RKO (cell line): ENCODE results near the gene TSEN54.
"Not testable (repeated sequence)": the region's sequence is repeated elsewhere in the genome, so short reads cannot be mapped to it uniquely, and the experiment has no call there.

Experiments
- DNase-seq: peaks from one replicate; pipeline ENCODE4 v3.0.0-alpha.2; 2016; ENCODE audit warnings: low spot score

Gene TSEN54

DNA sequence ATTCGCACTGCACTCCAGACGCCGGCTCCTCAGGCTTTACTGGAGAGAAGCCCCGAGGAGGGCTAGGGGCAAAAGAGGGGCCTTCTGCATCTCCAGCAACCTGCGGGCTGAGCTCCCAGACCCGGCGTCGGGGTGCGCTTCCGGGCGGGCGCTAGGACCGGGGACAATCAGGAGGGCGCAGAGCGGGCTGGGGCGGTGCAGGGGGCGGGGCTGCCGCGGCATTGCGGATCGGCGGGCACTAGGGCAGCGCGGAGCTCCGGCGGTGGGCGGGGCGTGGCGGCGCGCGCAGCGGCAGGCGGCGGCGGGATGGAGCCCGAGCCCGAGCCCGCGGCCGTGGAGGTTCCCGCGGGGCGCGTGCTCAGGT is at the start of gene TSEN54:
Gene TSEN54 (plus strand): TSS at position 274 of the 364 bp plus-strand sequence. CDS start 33 bp downstream, at position 307.
- peak; percentile 90 for DNase-seq

DNA sequence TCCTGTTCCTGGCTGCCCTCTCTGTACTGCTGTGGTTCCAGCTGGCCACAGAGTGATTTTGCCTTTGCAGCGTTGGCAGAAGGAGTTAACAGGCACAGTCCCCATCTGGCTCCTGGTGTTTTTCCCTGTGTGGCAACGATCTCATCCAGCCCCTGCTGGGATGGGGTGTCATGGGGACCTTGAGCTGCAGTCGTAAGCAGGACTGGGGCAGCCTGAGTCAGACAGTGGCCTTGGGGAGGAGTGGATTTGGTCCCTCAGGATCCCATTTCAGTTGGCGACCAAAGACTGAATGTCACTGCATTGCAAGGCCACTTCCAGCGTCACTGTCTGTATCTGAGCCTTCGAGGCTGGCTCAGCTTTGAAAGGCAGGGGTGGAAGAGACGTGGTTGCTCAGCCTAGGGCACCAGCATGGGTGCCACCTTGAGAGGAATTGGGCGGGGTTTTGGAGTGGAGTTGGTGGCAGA is 48.0 kb upstream of the TSEN54 start:
- DNase-seq, result no peak

DNA sequence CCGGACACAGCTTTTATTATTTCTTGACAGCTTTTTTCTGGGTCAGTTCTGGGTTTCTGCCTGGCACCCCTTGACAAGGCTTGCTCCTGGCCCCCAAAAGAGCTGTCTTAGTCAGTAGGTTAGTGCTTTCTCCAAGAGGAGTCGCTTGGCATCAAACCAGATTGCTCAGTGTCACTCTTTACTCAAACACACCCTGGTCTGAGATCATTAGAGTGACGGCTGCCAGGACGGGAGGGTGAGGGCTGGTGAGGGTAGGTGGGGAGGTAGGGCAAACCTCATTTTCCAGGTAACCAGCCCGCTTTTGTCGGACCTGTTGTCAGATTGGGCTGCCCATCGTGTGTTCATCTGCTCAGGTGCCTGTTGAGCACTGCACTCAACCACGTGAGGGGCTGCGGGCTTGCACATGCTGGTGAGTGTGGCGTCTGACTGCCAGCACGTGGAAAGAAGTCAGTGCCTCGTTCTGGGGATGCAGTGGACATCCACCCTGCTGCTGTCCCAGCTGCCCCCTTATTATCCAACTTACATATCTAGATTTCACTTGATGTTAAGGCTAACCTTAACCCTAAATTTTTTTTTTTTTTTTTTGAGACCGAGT is 47.5 kb upstream of the TSEN54 start:
- DNase-seq, result no peak

DNA sequence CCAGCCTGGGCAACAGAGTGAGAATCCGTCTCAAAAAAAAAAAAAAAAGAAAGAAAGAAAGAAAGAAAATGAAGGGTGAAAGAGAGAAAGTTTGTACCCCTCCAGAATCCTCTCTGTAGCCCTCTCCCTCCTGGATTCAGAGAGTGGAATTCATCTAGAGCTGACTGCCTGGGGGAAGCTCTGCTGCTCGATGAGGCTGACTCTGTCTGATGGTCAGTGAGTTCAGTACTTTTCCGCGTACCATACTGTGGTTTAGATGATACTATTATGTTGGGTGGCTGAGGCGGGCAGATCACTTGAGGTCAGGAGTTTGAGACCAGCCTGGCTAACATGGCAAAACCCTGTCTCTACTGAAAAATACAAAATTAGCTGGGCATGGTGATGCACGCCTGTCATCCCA is 45.1 kb upstream of the TSEN54 start:
- DNase-seq, result no peak

DNA sequence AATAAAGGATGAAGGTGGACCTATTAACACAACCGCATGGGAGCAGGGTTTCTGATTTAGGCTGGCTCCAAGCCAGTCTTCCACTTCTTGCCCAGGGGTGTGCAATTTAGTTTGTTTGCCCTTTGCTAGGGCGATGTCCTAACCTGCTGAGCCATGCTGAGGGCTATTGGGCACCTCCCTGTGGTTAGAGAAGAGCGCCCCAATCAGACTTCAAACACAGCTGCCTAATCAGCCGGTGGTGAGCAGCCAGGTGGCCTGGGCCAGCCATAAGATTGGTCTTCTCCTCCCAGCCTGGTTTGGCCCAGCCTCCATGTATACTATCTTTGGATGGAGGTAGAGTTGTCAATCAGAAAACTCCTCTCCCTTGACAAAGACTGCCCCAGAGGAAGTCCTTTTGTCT is 44.2 kb upstream of the TSEN54 start:
- DNase-seq, result no peak

DNA sequence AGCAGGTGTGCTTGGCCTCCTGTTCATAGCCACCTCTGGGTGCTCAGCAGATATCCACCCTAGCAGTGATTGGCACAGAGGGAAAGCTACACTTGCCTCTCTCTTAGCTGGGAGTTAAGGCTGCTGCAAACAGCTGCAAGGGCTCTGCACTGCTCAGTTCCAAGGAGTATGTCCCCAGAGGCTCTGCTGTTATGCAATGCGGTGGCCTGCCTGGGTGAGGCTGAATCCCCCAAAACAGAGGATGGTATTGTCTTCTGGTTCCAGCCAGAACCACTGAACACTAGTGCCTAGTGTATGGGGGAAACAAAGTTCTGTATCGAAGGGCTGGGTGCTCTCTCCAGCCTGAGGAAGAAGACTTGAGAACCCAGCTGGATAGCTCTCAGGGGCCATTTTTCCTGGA is 43.1 kb upstream of the TSEN54 start:
- DNase-seq, result no peak

DNA sequence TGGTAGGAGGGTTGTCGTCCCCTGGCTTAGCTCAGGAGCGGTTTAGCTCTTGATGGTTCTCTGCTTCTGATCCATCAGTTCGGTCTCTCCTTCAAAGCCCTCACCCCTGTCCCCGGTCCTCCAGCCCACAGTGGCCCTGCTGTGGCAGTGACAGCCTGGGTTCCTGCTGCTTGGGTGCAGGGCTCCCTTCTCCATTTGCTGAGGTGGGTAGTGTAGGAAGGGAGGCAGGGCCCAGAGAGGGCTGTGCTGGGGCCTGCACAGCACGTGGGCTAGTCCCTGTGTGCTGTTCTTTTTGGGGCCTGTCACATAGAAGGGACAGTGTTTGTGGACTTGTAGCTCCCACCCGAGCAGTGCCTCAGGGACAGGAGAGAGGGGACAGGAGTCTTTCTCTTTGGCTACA is 41.6 kb upstream of the TSEN54 start:
- no peak for DNase-seq

DNA sequence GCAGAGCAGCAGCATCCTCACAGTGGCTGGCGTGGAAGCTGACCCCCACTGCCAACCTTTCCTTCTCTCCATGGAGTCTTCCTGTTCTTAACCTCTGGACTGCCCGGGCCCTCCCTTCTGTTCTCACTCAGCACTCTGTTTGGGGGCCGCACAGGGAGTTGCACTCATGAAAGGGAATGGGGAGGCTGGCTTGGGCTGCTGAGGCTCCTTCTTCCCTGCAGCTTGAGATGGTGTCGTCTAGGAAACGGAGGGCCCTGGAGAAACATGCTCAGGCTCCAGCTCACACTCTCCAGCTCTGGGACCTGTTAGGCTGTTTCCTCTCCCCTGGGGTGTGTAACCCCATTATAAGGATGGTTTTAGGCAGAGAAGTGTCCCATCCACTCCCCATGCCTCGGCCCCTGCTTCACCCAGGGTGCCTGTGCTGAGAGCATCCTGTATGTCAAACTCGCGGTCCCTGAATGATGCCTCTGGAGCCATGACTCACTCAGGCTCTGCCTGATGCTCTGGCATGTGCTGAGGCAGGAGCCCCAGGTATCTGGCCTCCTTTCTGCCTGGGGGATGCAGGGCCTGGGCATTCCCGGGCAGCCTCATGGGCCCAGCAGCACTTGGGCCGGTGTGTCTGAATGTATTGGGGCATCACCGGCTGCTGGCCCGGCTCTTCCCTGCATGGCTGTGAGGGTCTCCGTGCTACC is 41.0 kb upstream of the TSEN54 start:
- no peak for DNase-seq

DNA sequence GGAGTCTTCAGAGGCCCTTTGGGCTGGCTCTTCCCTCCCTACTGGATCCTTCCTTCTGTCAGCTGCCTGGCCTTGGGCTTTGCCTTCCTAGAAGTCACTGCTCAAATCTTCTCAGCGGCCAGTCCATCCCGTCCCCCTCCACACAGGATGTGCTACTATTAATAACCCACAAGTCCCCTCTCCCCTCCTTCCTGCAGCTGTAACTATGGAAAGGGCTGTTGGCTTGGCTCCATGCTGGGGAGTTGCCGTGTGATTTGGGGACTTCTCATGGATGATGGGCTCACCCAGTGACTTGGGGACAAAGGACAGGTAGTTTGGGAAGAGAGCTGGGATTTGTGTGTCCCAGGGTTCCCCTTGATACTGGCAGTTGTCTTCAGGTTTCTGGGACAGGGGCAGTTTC is 40.5 kb upstream of the TSEN54 start:
- no peak for DNase-seq

DNA sequence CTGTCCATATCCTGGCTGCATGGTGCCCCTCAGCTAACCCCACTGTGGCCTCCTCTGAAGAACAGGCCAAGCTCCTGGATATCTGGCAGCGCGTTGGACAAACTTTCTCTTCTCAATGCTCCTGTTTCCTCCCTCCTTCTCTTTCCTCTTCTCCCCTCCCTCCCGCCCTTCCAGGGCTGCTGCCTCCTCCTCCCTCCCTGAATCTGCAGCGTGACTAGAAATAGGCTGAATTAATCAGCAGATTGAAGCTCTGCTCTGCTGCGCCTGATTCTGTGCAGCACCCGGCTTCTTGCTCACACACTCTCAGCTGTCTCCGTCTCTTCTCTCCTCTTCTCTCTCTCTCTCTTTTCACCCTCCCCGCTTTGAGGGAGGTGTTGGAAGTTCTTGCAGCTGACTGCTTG is 40.1 kb upstream of the TSEN54 start:
- no peak for DNase-seq

DNA sequence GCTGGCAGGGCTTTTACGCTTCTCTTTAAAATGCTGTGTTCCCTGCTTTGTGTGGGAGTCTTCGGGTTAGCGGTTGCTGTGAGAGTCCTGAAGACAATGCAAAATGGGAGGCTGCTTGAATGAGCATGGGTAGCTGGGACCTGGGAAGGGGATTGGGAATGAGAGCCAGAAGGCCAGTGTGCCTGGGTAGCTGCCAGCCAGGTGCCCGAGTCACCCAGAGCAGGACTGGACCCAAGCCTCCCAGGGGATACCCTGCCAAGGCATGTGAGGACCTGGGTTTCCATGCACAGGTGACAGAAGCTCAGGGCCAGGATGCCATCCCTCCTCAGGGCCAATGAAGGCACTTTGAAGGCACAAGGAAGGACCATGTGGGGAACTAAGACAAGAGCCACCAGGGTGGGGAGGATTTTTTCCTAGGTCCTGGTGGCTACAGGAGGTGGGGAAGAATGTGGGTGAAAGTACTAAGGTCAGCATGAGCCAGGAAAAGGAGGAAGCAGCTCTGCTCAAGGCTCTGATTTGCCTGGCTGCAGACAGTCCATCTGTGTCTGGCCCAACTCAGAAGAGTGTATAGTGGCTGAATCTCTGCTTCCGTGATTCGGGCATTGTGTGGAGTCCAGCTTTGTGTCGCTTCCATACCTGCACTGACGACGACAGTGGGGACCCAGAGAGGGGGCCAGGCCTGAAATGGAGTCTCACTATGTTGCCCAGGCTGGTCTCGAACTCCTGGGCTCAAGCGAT is 39.4 kb upstream of the TSEN54 start:
- DNase-seq, result no peak

DNA sequence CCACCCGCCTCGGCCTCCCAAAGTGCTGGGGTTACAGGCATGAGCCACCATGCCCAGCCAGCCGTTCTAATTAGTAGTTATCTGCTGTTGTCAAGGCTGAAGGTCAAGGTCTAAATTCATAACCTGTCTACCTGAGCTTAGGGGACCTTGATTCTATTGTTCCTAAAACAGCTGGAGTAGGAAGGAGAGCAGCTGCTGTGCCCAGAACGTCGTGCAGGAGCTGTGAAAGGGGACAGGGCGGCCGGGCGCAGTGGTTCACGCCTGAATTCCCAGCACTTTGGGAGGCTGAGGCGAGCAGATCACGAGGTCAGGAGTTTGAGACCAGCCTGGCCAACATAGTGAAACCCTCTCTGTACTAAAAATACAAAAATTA is 38.9 kb upstream of the TSEN54 start:
- not testable (repeated sequence) for DNase-seq

DNA sequence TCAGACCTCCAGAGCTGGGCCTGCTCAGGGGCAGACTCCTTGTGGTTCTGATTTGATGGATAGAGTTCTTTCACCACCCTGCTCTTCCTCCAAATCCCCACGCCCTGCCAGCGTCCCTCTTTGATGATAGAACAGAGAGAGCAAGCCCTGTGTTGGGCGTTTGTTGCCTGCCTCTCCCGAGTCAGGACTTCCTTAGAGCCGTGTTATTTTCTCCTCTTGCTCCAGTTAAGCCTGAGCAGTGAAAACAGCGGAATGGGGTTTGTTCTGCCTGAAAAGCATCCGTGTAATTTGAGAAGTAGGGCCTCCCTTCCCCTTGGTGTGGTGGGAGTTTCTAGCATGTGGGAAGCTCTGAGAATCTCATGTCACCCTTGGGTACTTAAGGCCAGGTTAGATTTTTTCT is 37.8 kb upstream of the TSEN54 start:
- DNase-seq, result no peak

DNA sequence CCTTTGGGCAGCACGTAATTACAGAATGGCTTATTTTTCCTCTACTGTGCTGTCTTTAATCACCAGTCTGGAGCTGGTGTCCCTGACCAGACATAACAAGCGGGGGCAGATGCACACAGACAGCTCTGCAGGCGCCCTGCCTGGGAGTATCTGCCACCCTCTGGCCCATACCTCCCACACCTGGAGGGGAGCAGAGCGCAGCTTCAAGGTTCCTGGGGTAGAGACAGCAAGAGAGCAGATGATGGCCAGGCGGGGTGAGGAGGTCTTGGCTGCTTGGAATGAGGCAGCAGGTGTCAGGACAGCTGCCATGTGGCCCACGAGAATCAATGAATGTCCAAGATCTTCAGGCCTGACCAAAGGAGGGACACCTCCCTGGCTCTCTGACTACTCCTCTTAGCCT is 36.0 kb upstream of the TSEN54 start:
- no peak for DNase-seq

DNA sequence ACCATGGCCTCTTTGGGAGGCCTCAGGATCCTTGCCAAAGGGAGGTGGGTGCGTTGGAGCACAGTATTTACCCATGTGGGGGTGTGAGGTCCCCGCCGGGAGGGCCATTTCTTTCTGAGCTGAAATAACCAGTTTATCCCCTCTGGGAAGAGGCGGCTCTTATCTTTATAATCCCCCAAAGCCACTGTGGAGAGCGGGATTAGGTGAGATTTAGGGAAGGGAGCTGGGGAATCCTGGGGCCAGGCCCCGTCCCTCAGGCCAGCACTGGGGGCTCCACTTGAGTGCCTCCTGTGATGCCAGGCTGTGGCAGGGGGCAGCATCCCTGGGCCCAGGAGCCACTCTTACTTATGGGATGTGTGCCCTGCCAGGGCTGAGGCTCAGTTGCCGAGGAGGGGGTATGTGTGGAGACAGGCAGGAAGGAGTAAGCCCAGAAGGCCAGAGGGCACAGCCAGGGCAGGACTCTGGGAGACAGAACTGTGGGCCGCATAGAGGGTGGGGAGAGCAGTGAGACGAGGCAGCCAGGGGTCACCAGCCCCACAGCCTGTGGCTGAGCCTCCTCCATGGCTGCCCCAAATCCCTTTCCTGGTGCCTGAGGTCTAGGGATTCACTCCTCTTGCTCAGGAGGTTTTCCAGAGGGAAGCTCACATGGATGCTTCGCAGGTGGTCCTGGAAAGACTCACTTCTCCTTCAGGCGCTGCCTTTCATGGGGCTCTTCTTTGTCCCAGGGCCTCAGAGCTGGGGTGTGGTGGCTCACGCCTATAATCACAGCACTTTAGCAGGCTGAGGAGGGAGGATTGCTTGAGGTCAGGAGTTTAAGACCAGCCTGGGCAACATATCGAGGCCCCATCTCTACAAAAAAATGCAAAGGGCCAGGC is 34.9 kb upstream of the TSEN54 start:
- DNase-seq, result no peak

DNA sequence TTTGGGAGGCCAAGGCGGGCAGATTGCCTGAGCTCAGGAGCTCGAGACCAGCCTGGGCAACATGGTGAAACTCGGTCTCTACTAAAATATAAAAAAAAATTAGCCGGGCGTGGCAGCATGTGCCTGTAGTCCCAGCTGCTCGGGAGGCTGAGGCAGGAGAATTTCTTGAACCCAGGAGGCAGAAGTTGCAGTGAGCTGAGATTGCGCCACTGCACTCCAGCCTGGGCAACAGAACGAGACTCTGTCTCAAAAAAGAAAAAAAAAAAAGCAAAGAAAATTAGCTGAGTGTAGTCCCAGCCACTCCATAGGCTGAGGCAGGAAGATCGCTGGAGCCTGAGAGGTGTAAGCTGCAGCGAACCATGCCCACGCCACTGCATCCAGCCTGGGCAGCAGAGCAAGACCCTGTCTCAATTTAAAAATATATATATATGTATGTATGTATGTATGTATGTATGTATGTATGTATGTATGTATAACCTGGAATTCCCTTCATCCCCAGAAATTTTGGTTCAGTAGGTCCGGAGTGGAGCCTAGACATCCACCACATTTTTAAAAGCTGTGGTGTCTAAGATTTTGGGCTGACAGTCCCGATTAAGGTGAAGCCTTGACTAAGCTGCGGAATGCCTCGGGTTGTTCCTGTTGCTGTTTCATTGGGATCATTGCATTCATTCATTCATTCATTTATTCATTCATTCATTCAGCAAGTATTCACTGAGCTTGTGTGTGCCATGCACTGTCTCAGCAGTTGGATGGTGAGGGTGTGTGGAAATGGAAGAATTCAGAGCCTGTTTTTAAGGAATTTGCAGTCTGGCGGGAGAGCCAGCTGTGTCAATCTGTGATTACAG is 34.0 kb upstream of the TSEN54 start:
- no peak for DNase-seq

DNA sequence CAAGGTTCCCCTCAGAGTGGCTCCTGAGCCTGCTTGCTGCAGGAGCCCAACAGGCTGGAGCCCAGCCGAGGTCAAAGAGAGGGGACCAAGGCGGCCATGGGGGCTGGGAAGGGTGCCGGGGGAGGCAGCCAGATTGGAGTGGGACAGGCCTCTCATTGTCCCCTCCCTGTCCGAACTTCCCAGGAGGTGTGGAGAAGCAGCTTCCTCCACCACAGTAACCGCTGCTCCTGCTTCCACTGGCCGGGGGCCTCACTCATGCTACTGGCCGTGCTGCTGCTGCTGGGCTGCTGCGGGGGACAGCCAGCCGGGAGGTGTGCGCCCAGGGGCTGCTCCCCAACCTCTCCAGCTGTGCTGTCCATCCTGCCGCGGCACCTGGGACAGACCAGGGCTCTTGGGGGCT is 30.6 kb upstream of the TSEN54 start:
- DNase-seq, result no peak

DNA sequence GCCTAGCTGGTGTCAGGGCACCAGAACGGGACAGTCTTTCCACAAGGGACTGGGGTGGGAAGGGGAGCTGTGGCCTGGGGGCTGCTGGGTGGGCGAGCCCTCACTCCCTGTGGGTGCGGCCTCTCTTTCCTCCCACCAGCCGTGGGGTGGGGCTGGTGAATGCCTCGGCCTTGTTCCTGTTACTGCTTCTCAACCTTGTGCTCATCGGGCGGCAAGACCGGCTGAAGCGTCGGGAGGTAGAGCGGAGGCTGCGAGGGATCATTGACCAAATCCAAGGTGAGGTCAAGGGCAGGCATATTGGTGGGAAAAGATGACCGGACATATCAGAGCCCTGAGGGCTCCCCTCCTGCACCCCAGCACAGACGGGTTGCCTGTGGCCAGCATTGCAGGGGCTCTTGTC is 30.2 kb upstream of the TSEN54 start:
- DNase-seq, result no peak

DNA sequence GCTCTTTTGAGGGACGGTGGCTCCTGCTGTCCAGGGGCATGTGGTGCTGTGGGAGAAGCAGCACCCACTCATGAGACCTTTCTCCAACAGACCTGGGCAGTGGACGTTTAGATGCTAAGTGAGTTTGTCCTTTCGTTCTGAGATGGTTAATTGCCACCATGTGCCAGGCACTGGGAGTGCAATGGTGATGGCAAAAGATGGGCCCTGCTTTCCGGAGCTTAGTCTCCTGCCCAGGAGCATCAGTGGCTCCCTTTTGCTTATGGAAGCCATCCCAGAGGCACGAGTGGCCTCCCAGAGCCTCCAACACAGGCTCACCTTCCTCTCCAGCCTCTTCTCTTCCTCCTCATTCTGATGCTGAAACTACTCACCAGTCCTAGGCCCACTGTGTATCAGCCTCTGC is 29.4 kb upstream of the TSEN54 start:
- no peak for DNase-seq

DNA sequence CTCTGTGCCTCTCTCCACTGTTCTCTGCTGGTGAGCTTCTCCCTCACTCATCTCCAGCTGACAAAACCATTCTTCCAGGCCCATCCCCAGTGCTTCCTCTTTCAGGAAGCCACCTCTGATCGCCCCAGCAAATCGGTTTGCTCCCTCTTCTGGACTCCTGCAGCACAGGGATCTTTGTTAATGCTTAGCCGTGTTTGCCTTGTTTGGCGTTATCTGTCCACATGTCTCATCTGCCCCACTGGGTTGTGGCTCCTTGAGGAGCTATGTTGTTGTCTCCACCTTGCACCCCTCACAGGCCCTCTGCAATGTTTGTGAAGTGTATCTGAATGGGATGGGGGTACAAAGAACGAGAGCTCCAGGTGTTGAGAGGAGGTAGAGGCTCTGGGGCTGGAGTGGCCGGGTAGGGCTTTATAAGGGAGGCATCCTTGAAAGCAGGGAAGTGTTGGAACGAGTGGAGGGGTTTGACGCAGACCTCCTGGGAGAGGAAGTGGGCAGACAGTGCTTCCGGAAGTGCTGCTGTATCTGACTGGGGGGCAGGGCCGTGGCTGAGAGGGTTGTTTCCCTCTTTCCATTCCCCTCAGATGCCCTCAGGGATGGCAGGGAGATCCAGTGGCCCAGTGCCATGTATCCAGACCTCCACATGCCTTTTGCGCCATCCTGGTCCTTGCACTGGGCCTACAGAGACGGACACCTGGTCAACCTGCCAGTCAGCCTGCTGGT is 28.8 kb upstream of the TSEN54 start:
- no peak for DNase-seq
